KG1 (cell line): Measurements from ENCODE around the gene DLL1.

Experiments
- DNase-seq: peaks from one replicate; lab custom pipeline; 2025; lab: John Stamatoyannopoulos, UW

DLL1 gene

DNA sequence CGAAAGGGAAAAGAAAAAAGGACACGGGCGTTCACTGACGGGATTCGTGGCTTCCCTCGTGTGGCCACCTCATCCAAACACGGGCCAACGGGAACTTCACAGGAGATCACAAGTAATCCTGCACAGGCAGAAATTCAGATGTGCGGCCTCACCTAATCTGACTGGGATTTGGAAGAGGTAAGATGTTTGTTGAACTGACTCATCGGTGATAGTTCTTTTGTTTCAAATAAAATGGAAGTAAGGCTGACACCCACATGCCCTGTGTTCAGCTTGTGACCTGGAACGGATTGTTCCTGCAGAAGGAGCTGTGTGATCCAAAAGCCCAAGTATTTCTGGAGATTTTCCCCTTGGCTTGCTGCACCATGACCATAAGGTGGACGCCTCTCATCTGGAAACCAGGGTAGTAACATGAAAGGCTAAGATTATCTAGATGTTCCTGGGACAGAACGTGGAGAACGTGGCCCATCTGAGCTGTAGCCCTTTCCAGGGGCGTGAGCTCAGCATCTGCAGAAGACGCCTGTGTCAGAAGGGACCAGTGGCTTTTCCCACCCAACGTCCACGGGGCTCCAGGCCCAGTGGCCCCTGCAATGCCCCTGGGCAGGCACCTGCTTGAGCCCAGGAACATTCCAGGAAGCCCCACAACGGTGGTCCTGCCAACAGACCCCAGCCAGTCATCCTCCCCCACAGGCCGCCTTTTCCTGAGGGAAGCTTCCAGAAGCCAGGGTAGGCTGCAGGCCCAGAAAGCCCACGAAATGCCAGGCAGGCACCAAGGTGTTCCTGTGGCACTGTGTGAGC, 39.7 kb downstream of the DLL1 start:
- DNase-seq: no peak

DNA sequence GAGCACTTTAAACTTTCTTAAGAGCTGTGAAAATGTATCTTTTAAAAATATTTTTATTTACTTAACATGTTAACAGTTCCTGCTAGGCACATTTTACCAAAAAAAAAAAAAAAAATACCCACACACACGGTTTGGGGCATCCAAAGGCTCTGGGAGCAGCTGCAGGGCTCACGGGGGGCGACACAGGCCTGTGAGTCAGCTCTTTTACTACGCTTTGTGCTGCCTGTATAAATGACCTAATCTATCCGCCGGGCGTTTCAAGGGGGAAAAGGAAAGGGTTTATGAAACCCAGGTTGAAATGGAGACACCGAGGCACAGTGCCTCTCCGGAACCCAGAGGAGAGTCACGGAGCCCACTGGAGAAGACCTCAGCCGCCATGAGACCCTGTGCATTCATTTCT, 40.4 kb downstream of the DLL1 start:
- no peak for DNase-seq

DNA sequence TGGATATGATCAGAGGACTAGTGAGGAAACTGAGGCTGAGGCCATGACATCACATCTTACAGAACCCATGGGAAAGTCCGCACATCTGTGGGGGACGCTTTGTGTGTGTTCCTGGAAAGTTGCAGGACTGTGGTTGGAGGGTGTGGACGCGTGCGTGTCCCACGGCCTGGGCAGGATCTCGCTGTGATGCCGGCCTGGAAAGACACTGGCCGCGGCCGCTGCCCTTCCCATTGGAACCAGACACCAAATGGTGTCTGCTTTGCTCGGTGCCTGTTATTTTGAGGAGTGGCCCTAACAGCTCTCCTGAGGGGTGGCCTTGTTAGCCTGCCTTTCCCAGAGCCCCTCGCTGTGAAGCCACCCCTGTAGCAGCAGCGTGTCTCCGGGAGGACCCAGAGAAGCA, 41.1 kb downstream of the DLL1 start:
- DNase-seq: no peak

DNA sequence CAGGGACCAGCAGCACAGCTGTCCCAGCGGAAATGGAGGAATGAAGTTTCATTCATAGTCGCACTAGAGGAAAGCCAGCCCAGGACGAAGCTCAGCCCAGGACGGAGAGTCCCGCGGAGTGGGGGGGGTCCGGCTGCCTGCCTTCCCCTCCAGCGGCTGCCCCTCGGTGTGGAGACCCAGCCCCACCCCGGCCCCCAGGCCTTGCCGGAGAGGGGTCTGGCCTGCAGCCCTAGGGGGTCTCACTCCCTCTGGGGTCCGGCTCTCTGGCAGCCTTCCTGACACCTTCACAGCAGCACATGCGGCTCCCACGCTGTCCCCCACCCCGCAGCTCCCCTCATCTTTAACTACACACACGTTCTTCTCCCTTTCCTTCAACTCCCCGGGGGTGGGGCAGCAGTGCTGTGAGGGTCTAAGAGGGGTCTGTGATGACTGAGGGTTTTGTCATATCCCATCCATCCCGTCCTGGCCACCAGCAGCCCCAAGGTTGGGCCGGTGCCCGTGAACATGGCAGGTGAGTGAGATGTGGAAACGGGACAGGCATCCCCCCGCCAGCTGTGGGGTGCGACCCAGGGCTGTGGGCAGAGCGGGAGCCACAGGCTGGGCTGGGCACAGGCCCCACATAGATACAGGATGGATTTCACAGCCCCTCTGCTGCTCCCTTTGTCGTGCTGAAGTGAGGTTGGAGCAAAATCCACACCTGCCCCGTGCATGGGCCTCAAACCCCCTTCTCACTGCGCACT, 41.8 kb downstream of the DLL1 start:
- no peak for DNase-seq

DNA sequence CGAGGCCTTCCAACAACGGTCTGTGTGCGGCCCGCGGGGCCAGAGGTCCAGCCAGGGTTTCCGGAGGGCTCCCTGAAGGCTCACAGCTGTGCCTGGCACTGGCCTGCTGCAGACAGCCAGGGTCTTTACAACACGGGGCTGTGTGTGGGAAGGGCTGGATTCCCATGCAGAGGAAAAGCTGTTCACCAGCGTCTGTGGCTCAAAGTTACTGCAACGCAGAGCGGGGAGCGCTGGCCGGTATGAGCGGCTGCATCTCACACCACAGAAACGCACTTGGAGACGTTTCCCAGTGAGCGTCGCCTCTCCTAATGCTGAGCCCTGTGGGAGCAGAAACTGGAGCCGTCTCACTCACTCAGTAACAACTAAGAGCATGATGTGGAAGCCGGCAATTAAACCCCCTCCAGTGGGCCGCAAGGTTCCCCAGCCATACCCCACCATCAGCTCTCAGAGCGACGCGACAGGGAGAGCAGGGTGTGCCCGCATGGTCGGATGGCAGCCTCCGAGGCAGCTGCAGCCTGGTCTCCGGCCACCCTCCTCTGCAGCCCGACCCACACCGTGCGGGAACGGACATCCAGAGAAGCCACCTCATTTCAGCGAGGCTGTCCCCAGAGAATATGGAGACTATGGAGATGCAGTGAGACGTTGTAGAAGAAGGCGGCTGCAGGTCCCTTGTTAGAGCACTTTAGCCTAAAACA, 42.6 kb downstream of the DLL1 start:
- DNase-seq: no peak

DNA sequence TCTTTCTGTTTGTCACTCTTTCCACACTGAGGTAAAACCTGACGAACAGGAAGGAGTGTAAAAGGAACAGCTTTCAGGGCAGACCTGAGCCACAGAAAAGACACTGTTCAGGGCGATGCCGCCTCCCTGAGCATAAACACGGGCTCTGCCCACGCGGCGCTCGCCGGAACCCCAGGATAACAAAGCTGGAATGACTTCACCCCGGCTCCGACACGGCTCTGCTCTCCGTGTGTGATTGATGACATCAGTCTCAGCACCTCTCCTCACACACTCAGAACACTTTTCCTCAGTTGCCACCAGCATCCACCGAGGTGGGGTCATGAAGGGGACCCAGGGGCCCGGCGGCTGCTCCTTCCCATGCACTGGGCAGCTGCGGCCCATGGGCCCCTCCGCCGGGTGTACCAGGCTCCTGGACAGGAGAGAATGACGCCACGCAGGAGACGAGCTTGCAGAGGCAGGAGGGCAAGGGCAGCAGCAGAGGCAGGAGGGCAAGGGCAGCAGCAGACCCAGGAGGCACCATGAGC, 43.6 kb downstream of the DLL1 start:
- DNase-seq: no peak

DNA sequence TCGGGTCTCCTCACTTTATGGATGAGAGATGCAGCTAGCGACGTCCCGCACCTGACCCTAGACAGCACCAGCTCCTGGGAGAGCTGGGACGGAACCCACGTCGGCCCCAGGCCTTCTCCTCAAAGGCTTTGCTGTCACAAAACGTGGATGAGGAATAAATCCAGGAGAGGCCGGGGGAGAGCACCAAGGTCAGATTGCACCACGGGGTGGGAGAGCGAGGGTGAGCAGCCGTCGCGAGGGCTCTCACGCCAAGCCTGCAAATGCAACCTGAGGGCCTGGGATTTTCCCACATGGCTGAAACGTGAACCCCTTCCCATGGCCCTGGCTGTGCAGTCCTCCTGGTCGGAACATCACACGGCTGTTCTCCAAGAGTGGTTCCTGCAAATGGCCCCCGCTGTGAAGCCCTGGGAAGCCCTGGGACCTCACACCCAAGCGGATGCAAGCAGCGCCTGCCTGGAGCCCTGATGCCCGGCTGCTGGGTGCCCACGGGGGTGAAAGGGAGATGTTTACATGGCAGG, 45.3 kb downstream of the DLL1 start:
- no peak for DNase-seq

DNA sequence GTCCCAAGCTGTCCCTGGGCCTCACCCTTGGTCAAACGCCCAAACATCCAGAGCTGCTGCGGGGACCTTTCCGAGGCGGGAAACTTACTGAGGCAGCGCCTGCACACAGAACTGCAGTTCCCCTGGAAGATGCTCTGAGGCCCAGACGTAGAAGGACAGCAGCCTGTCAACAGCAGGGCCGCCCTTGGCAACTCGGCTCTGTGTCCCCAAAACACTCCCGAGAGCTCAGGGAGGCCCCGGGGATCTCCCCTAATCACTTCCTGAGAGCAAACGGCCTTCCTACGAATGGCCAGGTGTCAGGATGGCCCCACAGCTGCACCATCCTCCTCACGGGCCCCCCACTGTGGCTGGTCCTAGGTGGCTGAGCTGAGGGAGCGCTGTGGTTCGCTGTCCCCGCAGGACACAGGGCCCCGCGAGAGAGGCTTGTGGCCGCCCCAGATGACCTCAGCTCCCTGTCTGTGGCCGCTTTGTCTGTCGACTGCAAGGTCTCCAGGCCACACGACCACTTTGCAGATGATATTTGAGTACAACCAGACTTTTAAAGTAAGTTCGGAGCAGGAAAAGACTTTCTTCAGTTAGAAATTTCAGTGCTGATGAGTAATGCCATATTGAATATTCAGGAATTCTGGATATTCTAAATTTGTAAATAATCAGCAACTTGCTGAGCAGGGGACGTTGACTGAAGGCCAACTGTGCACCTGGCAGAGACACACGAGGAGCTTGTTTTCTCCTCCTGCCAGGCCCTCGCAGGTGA, 46.0 kb downstream of the DLL1 start:
- DNase-seq: no peak

DNA sequence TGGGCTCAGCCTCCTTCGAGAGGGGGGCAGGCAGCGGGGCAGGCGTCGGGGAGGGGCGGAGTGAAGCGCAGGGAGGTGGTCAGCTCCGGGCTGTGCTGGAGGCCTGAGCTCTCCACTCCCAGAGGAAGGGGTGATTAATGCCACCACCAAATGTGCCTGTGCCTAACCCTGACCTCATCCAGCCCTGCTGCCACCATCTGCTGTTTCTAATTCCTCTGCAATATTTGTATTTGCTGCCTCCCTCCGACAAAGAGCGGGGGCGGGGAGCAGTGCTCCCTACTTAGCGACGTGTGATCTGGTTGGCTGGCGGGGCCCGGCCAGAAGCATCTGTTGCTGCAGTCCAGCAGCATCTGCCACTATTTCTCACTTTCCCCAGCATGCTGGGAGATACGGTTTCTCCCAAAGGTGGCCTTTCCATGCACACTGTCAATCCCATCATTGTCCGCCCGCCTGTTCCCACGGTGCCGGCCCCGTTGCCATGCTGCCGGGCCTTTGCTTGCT, 47.0 kb downstream of the DLL1 start:
- no peak for DNase-seq

DNA sequence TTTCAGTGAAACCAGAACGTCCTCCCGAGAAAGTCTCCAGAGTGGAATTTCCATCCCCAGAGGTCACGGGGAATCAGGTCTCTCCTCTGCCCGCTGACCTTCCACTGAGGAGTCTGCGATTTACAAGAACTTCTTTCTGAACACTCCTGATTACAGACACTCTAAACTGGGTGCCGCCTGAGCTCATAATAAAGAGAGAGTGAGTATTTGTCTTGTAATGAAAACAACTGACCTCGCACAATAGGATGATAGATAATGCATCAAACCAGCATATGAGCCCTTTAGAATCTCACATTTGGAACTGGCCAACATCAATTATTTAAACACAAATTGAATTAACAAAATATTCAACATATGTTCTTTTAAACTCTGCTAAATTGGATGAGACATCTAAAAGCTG, 47.5 kb downstream of the DLL1 start:
- no peak for DNase-seq

DNA sequence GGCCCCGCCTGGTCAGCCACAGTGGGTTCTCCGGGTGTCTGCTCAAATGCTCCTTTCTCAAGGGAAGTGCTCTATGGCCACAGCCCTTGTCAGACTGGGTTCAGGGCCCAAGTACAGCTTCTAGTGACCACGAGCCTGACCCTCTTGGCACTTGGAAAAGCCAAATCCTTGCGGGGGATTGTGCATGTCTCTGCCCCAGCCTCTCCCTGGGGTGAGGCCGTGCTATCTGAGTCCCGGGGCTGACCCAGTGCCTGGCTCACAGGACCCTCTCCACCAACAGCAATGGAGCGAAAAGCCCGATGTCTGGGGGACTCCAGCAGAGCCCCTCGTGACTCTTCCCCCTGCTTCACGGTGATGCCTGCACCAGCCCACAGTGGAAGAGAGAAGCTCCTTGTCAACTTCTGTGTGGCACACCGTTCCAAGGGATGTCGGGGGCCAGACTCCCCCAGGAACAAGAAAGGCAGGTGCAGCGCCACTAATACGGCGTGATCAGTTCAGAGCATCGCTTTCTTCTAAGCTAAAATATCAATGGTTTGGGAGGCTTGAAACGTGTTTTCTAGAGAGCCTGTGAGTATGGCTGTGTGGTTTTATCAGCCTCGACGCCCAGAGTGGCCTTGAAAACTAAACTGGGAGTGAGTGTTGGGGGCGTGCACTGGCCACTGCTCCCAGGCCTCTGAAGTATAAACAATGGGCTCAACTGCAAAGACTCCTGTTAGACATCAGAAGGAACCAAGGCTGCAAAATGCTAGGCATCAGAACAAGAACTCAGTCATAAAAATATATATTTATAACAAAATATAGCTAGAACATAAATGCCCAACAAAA, 51.9 kb downstream of the DLL1 start:
- DNase-seq: no peak

DNA sequence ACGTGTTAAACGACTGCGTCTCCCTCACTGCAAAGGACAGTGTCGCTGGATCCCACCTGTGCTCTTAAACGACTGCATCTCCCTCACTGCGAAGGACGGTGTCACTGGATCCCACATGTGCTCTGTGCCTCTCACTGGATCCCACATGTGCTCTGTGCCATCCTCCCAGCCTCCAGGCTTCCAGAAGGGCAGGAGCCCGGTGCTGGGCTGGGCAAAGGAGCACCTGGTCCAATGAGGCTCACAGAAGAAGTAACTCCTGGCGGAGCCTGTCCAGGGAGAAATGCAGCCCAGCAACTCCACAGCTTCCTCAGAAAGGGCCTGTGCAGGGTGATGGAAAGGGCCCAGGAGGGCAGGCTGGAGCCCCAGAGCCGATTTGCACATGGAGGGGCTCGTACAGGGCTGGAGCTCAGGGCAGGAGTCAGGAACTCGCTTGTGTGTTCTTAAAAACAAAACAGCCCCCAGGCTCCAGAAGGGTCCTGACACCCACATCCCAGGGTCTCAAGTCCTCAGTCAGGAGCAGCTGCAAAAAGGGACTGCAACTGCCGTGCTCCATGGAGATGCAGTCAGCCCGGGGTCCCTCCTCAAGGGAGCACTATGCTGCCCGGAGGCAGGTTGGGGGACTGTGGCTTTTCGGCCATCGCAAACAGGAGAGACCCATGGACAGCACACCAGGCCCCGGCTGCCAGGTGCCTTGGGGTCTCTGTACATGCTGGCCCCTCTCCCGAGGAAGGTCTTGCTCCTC, 52.7 kb downstream of the DLL1 start:
- no peak for DNase-seq

DNA sequence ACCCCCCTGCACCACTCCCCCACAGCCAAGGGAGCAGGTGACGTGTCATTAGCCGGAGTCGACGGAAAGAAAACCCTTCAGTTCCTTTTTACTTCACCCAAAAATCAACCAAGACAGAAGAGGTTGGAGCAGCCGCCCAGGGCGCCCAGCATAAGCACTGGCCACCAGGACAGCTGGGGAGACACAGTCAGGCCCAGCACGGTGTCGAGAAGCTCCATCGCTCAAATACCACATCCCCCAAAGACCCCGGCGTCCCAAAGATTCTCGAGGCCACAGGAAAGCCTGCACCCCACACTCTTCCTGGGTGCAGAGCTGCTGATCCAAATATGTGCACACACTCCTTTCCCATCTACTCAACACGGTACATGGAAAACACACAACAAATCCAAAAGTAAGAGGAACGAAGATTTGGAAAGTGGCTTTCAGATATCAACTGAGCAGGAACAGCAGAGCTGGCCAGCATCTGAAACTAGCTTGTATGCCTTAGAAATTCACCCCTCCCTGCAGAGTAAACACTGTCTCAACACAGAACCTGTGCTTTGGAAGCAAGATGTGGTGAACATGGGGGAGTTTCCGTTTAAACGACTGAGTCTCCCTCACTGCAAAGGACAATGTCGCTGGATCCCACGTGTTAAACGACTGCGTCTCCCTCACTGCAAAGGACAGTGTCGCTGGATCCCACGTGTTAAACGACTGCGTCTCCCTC, 54.6 kb downstream of the DLL1 start:
- no peak for DNase-seq

DNA sequence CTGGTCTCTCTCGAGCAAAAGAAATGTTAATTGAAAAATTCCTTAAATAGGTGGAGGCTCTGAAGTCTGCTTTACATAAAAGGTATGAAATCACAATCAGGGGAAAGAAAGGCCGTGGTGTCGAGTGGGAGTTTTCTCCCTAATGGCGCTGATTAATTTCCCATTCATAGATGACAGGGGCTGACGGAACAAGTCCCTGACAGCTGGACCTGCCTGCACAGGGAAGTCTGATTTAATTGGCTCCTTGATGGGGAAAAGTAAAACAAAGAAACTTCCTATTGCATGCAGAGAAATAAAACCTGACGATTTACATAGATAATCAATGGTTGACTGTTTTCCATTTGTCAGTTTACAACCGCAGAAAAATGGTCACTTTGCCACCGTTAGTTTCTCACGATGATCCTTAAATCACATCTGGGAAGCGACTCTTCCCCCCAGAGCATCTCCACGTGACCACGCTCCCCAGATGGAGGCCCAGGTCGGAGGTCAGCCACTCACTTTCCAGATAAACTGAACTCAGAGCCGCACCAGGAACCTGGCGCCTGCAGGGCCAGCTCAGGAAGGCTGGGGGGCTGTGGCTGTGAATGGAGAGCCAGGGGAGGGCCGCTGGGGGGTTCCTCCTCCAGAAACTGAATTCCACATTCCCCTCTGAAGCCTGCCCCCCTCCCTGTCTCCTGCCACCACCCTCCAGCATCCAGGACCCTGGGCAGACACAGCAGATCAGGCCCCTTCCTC, 55.3 kb downstream of the DLL1 start:
- no peak for DNase-seq

DNA sequence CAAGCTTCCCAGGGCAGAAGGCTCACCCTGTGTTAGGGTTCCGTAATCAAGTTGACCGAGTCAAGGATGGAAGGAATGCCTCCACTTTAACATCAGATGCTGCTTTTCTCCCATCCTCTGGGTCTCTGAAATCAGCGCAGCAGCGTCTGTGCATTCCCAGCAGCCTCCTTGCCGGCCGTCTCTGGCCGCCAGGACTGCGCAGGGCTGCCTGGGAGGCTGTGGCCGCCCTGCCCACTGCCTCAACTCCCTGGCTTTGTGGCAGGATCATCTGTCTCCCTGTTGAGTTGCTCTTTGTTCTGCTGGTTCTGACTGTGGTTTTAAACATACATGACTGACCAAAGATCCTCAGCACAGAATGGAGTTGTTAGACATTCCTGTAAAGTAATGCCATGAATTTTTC, 56.5 kb downstream of the DLL1 start:
- no peak for DNase-seq

DNA sequence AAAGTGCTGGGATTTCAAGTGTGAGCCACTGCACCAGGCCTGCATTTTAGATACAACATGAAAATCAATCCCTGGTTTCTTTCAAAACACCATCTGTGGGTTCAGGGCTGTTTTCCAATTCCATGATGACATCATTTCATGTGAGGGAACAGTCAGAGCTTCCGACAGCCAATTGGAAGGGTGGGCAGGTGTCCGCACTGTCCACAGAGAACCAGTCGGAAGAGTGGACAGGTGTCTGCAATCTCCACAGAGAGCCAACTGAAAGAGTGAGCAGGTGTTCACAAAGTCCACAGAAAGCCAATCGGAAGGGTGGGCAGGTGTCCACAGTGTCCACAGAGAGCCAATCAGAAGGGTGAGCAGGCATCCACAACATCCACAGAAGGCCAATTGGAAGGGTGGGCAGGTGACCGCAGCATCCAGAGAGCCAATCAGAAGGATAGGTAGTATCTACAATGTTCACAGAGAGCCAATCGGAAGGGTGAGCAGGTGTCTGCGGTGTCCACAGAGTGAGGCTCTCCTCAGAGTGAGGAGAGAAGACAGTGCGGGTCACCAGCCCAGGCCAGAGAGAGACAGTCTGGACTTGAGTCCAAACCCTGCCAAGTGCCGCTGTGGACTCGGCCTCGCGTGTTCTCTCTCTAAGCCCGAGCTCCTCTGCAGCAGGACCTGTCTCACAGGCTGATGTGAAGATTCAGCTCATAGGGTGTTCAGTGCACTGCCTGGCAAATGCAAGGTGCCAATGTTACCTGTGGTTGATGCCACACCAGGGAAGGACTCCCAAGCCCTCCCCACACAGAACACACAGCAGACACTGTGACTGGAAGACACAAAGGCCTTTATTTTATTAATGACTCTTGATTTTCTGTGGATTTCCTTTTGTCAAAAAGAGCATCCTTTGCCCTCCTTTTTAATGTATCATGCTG, 57.3 kb downstream of the DLL1 start:
- DNase-seq: no peak
